Measurements from ENCODE around the gene SHISA4.

Gene SHISA4

GRCh38 chr1:201907621-201908020, 18.9 kb downstream of the SHISA4 start:
- Histone ChIP-seq H3K27me3 (no peaks in the 10 kb centered on the region), H3K4me1 (peaks cover 10 to 100% (median 96%) of the 10 kb centered on the region in 4 donors), H3K36me3 (peaks cover 20 to 56% (median 26%) of the 10 kb centered on the region in 3 donors), H3K4me3 (peak overlapping the region in 1 of 2 donors; percentile 1), H3K27ac (peak overlapping the region; percentile 92 to 94), H3K9me3 (no peaks in the 10 kb centered on the region)
- no peak for TF ChIP-seq CTCF (IDR thresholded peaks at IDR 0.05)
- DNase-seq: no peak
- intact Hi-C loops (cut with DNase I; ENCODE audit: low total_unique reads): no loop called here

- Histone ChIP-seq H3K36me3 (peaks cover 23 to 67% (median 30%) of the 10 kb centered on the region in 3 donors), H3K9me3 (no peaks in the 10 kb centered on the region), H3K4me3 (no peak overlapping the region), H3K4me1 (peaks cover 0 to 100% (median 96%) of the 10 kb centered on the region in 4 donors), H3K27ac (peak overlapping the region; percentile 92 to 94), H3K27me3 (no peaks in the 10 kb centered on the region)
- intact Hi-C loops (cut with DNase I; ENCODE audit: low total_unique reads): no loop called here
- no peak for DNase-seq
- TF ChIP-seq CTCF (IDR thresholded peaks at IDR 0.05): no peak
Measured at GRCh38 chr1:201911826-201912571, 23.3 kb downstream of the SHISA4 start.

GRCh38 chr1:201912832-201913231, 24.1 kb downstream of the SHISA4 start:
- no peak for TF ChIP-seq CTCF (IDR thresholded peaks at IDR 0.05)
- H3K9me3 ChIP-seq: no peaks in the 10 kb centered on the region
- H3K27ac ChIP-seq: peak overlapping the region; percentile 92 to 94
- H3K36me3 ChIP-seq: peaks cover 23 to 61% (median 30%) of the 10 kb centered on the region in 3 donors
- DNase-seq: no peak
- peaks cover 0 to 100% (median 95%) of the 10 kb centered on the region in 4 donors for H3K4me1 ChIP-seq
- H3K4me3 ChIP-seq: peak overlapping the region in 1 of 2 donors; percentile 27
- intact Hi-C loops (cut with DNase I; ENCODE audit: low total_unique reads): no loop called here
- H3K27me3 ChIP-seq: no peaks in the 10 kb centered on the region

- peaks cover 8 to 56% (median 21%) of the 10 kb centered on the region in 3 donors for H3K36me3 ChIP-seq
- peak overlapping the region in 1 of 2 donors; percentile 23 for H3K4me3 ChIP-seq
- no peak for DNase-seq
- intact Hi-C loops (cut with DNase I; ENCODE audit: low total_unique reads): no loop called here
- TF ChIP-seq CTCF (IDR thresholded peaks at IDR 0.05): no peak
- no peaks in the 10 kb centered on the region for H3K9me3 ChIP-seq
- peaks cover 0 to 100% (median 95%) of the 10 kb centered on the region in 4 donors for H3K4me1 ChIP-seq
- peak overlapping the region; percentile 92 to 94 for H3K27ac ChIP-seq
- no peaks in the 10 kb centered on the region for H3K27me3 ChIP-seq
Measured at GRCh38 chr1:201914456-201915235, 25.9 kb downstream of the SHISA4 start.

- no peaks in the 10 kb centered on the region for H3K9me3 ChIP-seq
- H3K27ac ChIP-seq: peak overlapping the region; percentile 92 to 94
- no peaks in the 10 kb centered on the region for H3K27me3 ChIP-seq
- H3K36me3 ChIP-seq: peaks cover 24 to 58% (median 26%) of the 10 kb centered on the region in 3 donors
- peak overlapping the region; percentile 27 to 39 for H3K4me3 ChIP-seq
- intact Hi-C loops (cut with DNase I; ENCODE audit: low total_unique reads): no loop called here
- peak; percentile 97 for DNase-seq
- H3K4me1 ChIP-seq: peaks cover 0 to 100% (median 89%) of the 10 kb centered on the region in 4 donors
- TF ChIP-seq CTCF (IDR thresholded peaks at IDR 0.05): no peak
Measured at GRCh38 chr1:201916649-201917249, 28.1 kb downstream of the SHISA4 start.
